Ramos (cell line): ENCODE measurements around the gene STX19.

Experiments used
- in situ Hi-C: fragments of 300-500 bp; cut with MboI; formaldehyde crosslinking; loops from one replicate; pipeline ENCODE4 v1.14.3; 2022; ENCODE audit warnings: low sequenced_read_pairs; ENCODE audit not compliant: unreplicated experiment

The STX19 gene

GRCh38 chr3:94043285-94043684 lies 14.9 kb upstream of the STX19 start:
- in situ Hi-C loops, result no loop called here

- in situ Hi-C loops, result no loop called here
These were observed 8.6 kb upstream of the STX19 start for GRCh38 chr3:94036909-94037507.

GRCh38 chr3:94026623-94027022 lies 1.8 kb downstream of the STX19 start:
- in situ Hi-C loops, result no loop called here

GRCh38 chr3:94024385-94024784 lies 4.0 kb downstream of the STX19 start:
- in situ Hi-C loops, result no loop called here

GRCh38 chr3:94020293-94020692 lies 8.1 kb downstream of the STX19 start:
- in situ Hi-C loops, result no loop called here

GRCh38 chr3:94019659-94020058 lies 8.7 kb downstream of the STX19 start:
- in situ Hi-C loops, result no loop called here

- in situ Hi-C loops, result no loop called here
These were observed 13.4 kb downstream of the STX19 start for GRCh38 chr3:94015025-94015424.

- in situ Hi-C loops, result no loop called here
These were observed 16.2 kb downstream of the STX19 start for GRCh38 chr3:94012185-94012584.

- in situ Hi-C loops, result no loop called here
These were observed 17.1 kb downstream of the STX19 start for GRCh38 chr3:94011233-94011711.

- in situ Hi-C loops, result no loop called here
These were observed 18.8 kb downstream of the STX19 start for GRCh38 chr3:94009608-94010007.

GRCh38 chr3:94008253-94008652 lies 20.1 kb downstream of the STX19 start:
- in situ Hi-C loops, result no loop called here

- in situ Hi-C loops, result no loop called here
These were observed 24.0 kb downstream of the STX19 start for GRCh38 chr3:94004301-94004910.

GRCh38 chr3:94001827-94002495 lies 26.4 kb downstream of the STX19 start:
- in situ Hi-C loops, result no loop called here

GRCh38 chr3:94001191-94001590 lies 27.2 kb downstream of the STX19 start:
- in situ Hi-C loops, result no loop called here

- in situ Hi-C loops, result no loop called here
These were observed 34.3 kb downstream of the STX19 start for GRCh38 chr3:93994056-93994455.

- in situ Hi-C loops, result no loop called here
These were observed 36.2 kb downstream of the STX19 start for GRCh38 chr3:93992207-93992606.

- in situ Hi-C loops, result no loop called here
These were observed 36.8 kb downstream of the STX19 start for GRCh38 chr3:93991631-93992030.

- in situ Hi-C loops, result no loop called here
These were observed 39.2 kb downstream of the STX19 start for GRCh38 chr3:93989241-93989640.

- in situ Hi-C loops, result no loop called here
These were observed 39.6 kb downstream of the STX19 start for GRCh38 chr3:93988764-93989163.

GRCh38 chr3:93988283-93988682 lies 40.1 kb downstream of the STX19 start:
- in situ Hi-C loops, result no loop called here

GRCh38 chr3:93984618-93985017 lies 43.8 kb downstream of the STX19 start:
- in situ Hi-C loops, result no loop called here

- in situ Hi-C loops, result no loop called here
These were observed 45.0 kb downstream of the STX19 start for GRCh38 chr3:93983408-93983807.
